OCI-LY7 (cell line): ENCODE data around the gene CLMP.

Experiments
- CTCF ChIP-seq: fragments of 200-600 bp; sonication (generic); conservative IDR thresholded peaks from 2 replicates; pipeline ENCODE4 v1.5.1; 2014; ENCODE audit warnings: mild to moderate bottlenecking, antibody characterized with exemption, low read length, moderate library complexity, mixed read lengths
- EZH2phosphoT487 ChIP-seq: fragments of 200-600 bp; sonication (generic); IDR thresholded peaks from 2 replicates; pipeline ENCODE4 v1.6.1; 2018; ENCODE audit warnings: low read depth, borderline replicate concordance, mild to moderate bottlenecking, mixed run types, antibody characterized with exemption, low read length, moderate library complexity, mixed read lengths

DNA sequence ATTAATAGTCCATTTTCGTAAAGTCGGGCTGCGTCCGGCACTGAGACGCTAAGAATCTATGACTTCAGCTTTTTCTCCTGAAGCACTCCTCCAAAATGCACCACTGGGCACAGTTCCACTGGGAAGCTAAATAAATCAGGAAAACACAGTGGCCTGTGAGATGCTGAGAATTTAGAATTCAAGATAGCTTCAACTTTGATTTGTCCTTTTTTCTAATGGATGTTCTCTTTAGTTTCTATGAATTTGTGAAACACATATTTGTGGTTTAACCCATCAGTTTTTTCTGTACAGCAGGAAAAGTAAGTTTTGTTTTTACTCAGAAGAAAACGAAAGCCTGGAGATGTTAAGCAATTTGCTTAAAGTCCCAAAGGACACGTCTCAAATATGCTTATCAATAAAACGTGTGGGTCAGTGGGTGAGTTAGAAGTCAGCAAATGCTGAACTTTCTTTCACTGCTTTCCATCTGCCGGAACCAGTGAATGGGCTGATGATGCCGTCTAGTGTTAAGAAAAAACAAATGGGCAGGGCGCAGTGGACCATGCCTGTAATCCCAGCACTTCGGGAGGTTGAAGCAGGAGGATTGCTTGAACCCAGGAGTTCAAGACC lies 40.7 kb upstream of the CLMP start:
- TF ChIP-seq CTCF (no peak), EZH2phosphoT487 (no peak)
